ENCODE data around the gene VCX3B. TPM values are rescaled to one million over a fixed set of nuclear protein-coding genes. Genes with fewer than 3 reads are reported as not detected.
"Not testable (repeated sequence)": the region's sequence is repeated elsewhere in the genome, so short reads cannot be mapped to it uniquely, and the experiment has no call there.

The VCX3B gene
- total and polyA plus RNA-seq, 2 of the 4 experiments (the other 2 are of a cell fraction), result not detected

GRCh38 chrX:8484360-8484949 is 19.8 kb downstream of the VCX3B start:
- Histone ChIP-seq H3K27me3 (ENCODE audit: control insufficient read depth, insufficient read depth, low read length) (no peaks in the 10 kb centered on the region), H3K9me1 (ENCODE audit: insufficient read depth, low read length) (no peaks in the 10 kb centered on the region), H3K36me3 (ENCODE audit: control insufficient read depth, insufficient read depth, low read length) (no peaks in the 10 kb centered on the region), H2AK5ac (ENCODE audit: low read depth, low read length) (no peak overlapping the region), H3K56ac (ENCODE audit: extremely low read depth, insufficient read depth, low read length) (no peak overlapping the region), H4K5ac (ENCODE audit: low read depth, low read length) (no peak overlapping the region), H2BK120ac (ENCODE audit: low read depth, low read length) (no peak overlapping the region), H2BK15ac (ENCODE audit: low read depth, low read length) (no peak overlapping the region), H3K23ac (ENCODE audit: low read depth, low read length) (no peak overlapping the region), H3K14ac (replicated peaks; ENCODE audit: low read depth, low read length) (no peak overlapping the region), H3K4ac (ENCODE audit: low read depth, low read length) (no peak overlapping the region), H4K20me1 (ENCODE audit: insufficient read depth, low read length) (no peaks in the 10 kb centered on the region), H3K79me1 (ENCODE audit: low read depth in 1 of 2, low read length in 2 of 2) (no peaks in the 10 kb centered on the region), H2AK9ac (replicated peaks; ENCODE audit: low read depth, low read length, poor library complexity) (no peak overlapping the region), H3K4me2 (ENCODE audit: low read depth, low read length) (no peak overlapping the region), H2BK20ac (ENCODE audit: low read depth, low read length) (no peak overlapping the region), H4K8ac (ENCODE audit: low read depth in 2 of 2, low read length in 2 of 2) (no peak overlapping the region), H3K9ac (ENCODE audit: low read depth, low read length) (no peak overlapping the region), H2BK5ac (ENCODE audit: low read depth, low read length, poor library complexity, severe bottlenecking) (no peak overlapping the region), H3K4me1 (ENCODE audit: control insufficient read depth, insufficient read depth, low read length) (no peaks in the 10 kb centered on the region), H3K4me3 (ENCODE audit: insufficient read depth, low read depth, low read length) (no peak overlapping the region), H2AFZ (replicated peaks; ENCODE audit: low read length, poor library complexity) (no peak overlapping the region), H3K27ac (ENCODE audit: insufficient read depth, low read length) (no peak overlapping the region), H3K18ac (ENCODE audit: low read depth, low read length) (no peak overlapping the region), H3K9me3 (ENCODE audit: control insufficient read depth, insufficient read depth, low read length) (peaks cover 6% of the 10 kb centered on the region; the same call in 1 of the 2 replicates), H4K91ac (ENCODE audit: insufficient read depth, low read depth, low read length) (no peak overlapping the region)
- DNase-seq (no peak), ATAC-seq (ENCODE audit: low read depth) (no peak)
- CTCF ChIA-PET, result no interaction called here
- in situ Hi-C loops (cut with MboI; ENCODE audit: low sequenced_read_pairs) (no loop called here), intact Hi-C loops (cut with micrococcal nuclease) (no loop called here), dilution Hi-C loops (cut with HindIII; ENCODE audit: low sequenced_read_pairs, unreplicated experiment) (no loop called here)
- BruUV-seq (replicated peaks), result no TSS peak
- POLR2A ChIA-PET (ENCODE audit: unreplicated experiment), result no interaction called here
- 0% methylated on average over 1 of the region's 8 CpGs; no CpG with 5 or more reads in 1 of the 2 experiments for WGBS, 2 experiments (ENCODE audit: extremely low coverage in 2 of 2, insufficient read length in 1 of 2)
- no peak for TF ChIP-seq FOS (IDR thresholded peaks at IDR 0.05; ENCODE audit: low read depth, low read length)

GRCh38 chrX:8495036-8495435 is 30.4 kb downstream of the VCX3B start:
- DNase-seq; in situ Hi-C loops (cut with MboI; ENCODE audit: low sequenced_read_pairs); H2BK5ac ChIP-seq (ENCODE audit: low read depth, low read length, poor library complexity, severe bottlenecking); H3K18ac ChIP-seq (ENCODE audit: low read depth, low read length); H2AK9ac ChIP-seq (replicated peaks; ENCODE audit: low read depth, low read length, poor library complexity); H3K4me3 ChIP-seq (ENCODE audit: insufficient read depth, low read depth, low read length); H3K9me3 ChIP-seq (ENCODE audit: control insufficient read depth, insufficient read depth, low read length); H2BK15ac ChIP-seq (ENCODE audit: low read depth, low read length); H2AFZ ChIP-seq (replicated peaks; ENCODE audit: low read length, poor library complexity); H4K5ac ChIP-seq (ENCODE audit: low read depth, low read length); H3K79me1 ChIP-seq (ENCODE audit: low read depth in 1 of 2, low read length in 2 of 2); H3K23ac ChIP-seq (ENCODE audit: low read depth, low read length); H3K56ac ChIP-seq (ENCODE audit: extremely low read depth, insufficient read depth, low read length); H3K4ac ChIP-seq (ENCODE audit: low read depth, low read length); ATAC-seq (ENCODE audit: low read depth); H3K14ac ChIP-seq (replicated peaks; ENCODE audit: low read depth, low read length); H3K27me3 ChIP-seq (ENCODE audit: control insufficient read depth, insufficient read depth, low read length); H3K9ac ChIP-seq (ENCODE audit: low read depth, low read length); H3K36me3 ChIP-seq (ENCODE audit: control insufficient read depth, insufficient read depth, low read length); H2BK20ac ChIP-seq (ENCODE audit: low read depth, low read length); POLR2A ChIA-PET (ENCODE audit: unreplicated experiment); H3K4me1 ChIP-seq (ENCODE audit: control insufficient read depth, insufficient read depth, low read length); H4K8ac ChIP-seq (ENCODE audit: low read depth in 2 of 2, low read length in 2 of 2); H2AK5ac ChIP-seq (ENCODE audit: low read depth, low read length); H2BK120ac ChIP-seq (ENCODE audit: low read depth, low read length); H4K91ac ChIP-seq (ENCODE audit: insufficient read depth, low read depth, low read length); H3K4me2 ChIP-seq (ENCODE audit: low read depth, low read length); dilution Hi-C loops (cut with HindIII; ENCODE audit: low sequenced_read_pairs, unreplicated experiment); BruUV-seq (replicated peaks); CTCF ChIA-PET; H3K27ac ChIP-seq (ENCODE audit: insufficient read depth, low read length); H4K20me1 ChIP-seq (ENCODE audit: insufficient read depth, low read length); intact Hi-C loops (cut with micrococcal nuclease); H3K9me1 ChIP-seq (ENCODE audit: insufficient read depth, low read length): not testable (repeated sequence)
- WGBS, 2 experiments (ENCODE audit: extremely low coverage in 2 of 2, insufficient read length in 1 of 2), result no CpG with 5 or more reads among the region's 4 CpGs

All from IMR-90 (cell line).